Activated CD4-positive, alpha-beta T cell treated with anti-CD3 and anti-CD28 coated beads for 24 hours (primary cell): ENCODE data around the gene GNB2.

Source experiments
- DNase-seq, 2 donors: peaks; one replicate each; pipeline ENCODE4 v3.0.0-alpha.2; 2020; ENCODE audit warnings: low read depth in 2 of 2

GNB2 gene

DNA sequence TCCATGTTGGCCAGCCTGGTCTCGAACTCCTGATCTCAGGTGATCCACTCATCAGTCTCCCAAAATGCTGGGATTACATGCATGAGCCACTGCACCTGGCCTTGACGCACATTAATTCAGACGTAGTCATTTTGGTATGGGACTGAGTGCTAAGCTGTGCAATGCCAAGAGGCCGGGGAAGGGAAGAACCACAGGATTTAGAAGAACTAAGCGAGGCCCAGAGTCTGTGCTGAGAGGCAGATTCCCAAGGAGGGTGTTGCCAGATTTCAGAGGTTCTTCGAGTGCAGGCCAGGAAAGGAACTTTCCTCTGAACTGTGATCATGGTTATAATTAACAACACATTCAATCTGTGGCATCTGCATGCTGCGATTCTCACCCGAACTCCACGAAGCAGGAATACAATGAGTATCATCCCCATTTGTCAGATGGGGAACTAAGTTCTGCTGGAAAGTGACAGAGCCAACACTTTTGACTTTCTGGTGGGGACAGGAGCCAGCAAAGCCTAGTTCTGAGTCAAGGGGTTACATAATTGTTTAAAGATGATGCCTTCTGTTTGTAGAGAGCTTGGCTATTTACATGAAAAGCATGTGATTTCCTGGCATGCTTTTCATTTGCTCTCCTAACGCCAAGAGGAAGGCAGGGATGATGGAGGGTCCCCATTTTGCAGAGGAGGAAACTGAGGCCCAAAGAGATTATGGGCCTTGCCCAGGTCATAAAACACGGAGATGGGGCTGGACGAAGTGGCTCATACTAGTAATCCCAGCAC lies 53.6 kb downstream of the GNB2 start:
- DNase-seq: no peak

DNA sequence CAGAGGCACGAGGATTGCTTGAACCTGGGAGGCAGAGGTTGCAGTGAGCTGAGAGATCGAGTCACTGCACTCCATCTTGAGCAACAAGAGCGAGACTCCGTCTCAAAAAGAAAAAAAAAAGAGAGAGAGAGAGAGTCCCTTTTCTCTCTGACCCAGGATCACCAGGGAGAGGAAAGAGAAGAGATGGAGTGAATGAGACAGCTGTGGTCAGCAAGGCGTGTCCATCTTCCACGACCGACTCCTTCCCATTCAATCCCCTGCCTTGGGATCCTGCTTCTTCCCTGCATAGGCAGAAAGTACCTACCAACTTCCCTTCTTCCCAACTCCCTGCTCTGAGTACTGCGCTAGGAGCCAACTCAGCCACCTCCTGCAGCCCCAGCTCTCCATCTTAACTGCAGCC lies 54.7 kb downstream of the GNB2 start:
- no peak for DNase-seq
